ENCODE data around the gene CCNK.

Gene CCNK

GRCh38 chr14:99440278-99440677 is 40.9 kb upstream of the CCNK start:
- TF ChIP-seq, protein P1, sequence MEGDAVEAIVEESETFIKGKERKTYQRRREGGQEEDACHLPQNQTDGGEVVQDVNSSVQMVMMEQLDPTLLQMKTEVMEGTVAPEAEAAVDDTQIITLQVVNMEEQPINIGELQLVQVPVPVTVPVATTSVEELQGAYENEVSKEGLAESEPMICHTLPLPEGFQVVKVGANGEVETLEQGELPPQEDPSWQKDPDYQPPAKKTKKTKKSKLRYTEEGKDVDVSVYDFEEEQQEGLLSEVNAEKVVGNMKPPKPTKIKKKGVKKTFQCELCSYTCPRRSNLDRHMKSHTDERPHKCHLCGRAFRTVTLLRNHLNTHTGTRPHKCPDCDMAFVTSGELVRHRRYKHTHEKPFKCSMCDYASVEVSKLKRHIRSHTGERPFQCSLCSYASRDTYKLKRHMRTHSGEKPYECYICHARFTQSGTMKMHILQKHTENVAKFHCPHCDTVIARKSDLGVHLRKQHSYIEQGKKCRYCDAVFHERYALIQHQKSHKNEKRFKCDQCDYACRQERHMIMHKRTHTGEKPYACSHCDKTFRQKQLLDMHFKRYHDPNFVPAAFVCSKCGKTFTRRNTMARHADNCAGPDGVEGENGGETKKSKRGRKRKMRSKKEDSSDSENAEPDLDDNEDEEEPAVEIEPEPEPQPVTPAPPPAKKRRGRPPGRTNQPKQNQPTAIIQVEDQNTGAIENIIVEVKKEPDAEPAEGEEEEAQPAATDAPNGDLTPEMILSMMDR (IDR thresholded peaks at IDR 0.05; ENCODE audit: borderline replicate concordance, insufficient read depth, low read depth, low read length), result no peak

DNA sequence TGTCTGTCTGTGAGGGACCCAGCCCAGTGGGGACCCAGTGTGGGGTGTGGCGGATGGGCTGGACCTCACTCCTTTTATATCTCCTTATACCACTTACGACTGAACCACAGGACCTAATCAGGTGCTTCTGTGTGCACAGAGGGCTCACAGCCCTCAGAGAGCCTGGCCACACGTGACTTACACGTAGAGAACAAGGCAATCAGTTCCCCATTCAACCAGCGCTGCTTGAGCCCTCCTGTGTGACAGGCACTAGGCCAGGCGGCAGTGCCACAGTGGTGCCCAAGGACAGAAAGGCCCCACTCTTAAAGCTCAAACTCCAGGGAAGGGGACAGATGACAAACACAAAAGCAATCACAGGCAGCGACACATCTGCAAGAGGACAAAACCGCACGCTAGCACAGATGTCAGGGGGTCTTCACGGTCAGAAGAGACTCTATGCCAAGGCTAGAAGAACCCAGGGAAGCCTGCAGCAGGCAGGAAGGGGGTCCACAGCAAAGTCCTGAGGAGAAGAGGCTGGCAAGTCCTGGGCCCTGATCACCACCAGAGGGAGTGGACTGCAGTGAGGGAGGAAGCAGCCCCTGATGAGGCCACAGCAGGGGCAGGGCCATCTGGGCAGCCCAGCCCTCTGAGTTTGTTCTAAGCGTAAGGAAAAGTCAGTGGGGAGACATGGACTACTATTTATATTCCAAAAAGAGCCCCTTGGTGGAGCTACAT is 39.9 kb upstream of the CCNK start:
- H3K4me3 ChIP-seq (ENCODE audit: low read depth, low read length), result no peak overlapping the region
- TF ChIP-seq, protein P1 (IDR thresholded peaks at IDR 0.05; ENCODE audit: borderline replicate concordance, insufficient read depth, low read depth, low read length), result no peak

More at GRCh38 chr14:99440278-99440677, 40.9 kb upstream of the CCNK start:
- H3K4me3 ChIP-seq (ENCODE audit: low read depth, low read length), result no peak overlapping the region

GRCh38 chr14:99441918-99442317 is 39.3 kb upstream of the CCNK start:
- TF ChIP-seq, protein P1 (IDR thresholded peaks at IDR 0.05; ENCODE audit: borderline replicate concordance, insufficient read depth, low read depth, low read length), result no peak

GRCh38 chr14:99445931-99446330 is 35.3 kb upstream of the CCNK start:
- no peak overlapping the region for H3K4me3 ChIP-seq (ENCODE audit: low read depth, low read length)
- TF ChIP-seq, protein P1 (IDR thresholded peaks at IDR 0.05; ENCODE audit: borderline replicate concordance, insufficient read depth, low read depth, low read length), result no peak

More at GRCh38 chr14:99441918-99442317, 39.3 kb upstream of the CCNK start:
- no peak overlapping the region for H3K4me3 ChIP-seq (ENCODE audit: low read depth, low read length)

- no peak overlapping the region for H3K4me3 ChIP-seq (ENCODE audit: low read depth, low read length)
- TF ChIP-seq, protein P1 (IDR thresholded peaks at IDR 0.05; ENCODE audit: borderline replicate concordance, insufficient read depth, low read depth, low read length), result no peak
Observed at GRCh38 chr14:99447739-99448138, 33.5 kb upstream of the CCNK start.

DNA sequence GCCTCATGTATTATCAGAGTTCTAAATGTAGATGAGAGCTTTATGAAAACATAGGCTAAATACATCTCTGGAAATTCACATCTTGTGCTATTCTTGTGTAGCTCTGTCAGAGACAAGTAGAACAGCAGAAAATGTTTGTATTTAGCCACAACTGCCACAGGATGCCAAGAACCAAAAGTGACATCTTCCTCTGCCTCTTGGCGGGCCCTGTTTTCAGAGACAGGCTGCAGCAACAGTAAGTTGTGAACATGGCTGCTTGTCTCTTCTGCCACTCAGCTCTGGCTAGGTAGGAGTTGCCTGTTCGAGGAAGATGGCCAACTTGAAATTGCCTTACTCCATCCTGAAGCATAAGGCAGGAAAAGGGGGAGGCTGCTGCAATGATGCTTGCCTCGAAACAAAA is 30.9 kb upstream of the CCNK start:
- TF ChIP-seq, protein P1 (IDR thresholded peaks at IDR 0.05; ENCODE audit: borderline replicate concordance, insufficient read depth, low read depth, low read length), result no peak
- no peak overlapping the region for H3K4me3 ChIP-seq (ENCODE audit: low read depth, low read length)

DNA sequence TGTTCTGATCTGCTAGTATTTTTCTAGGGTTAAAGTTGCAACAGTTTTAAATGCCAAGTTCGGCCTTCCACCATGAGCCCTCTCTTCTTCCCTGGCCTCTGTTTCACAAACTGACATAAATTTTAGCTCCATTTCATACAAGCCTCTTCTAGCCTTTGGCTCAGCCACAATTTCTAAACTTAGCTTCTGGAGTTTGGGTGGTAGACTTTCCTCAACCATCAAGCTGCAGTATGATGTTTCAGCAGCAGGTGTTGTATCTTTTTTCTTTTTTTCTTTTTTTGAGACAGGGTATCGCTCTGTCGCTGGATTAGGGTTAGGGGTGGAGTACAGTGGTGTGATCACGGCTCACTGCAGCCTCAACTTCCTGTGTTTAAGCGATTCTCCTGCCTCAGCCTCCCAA is 30.0 kb upstream of the CCNK start:
- no peak overlapping the region for H3K4me3 ChIP-seq (ENCODE audit: low read depth, low read length)
- TF ChIP-seq, protein P1 (IDR thresholded peaks at IDR 0.05; ENCODE audit: borderline replicate concordance, insufficient read depth, low read depth, low read length), result no peak
